GM19240 (cell line): ENCODE data around the gene PLPP7.

ENCODE experiments used
- DNase-seq: peaks from one replicate; pipeline ENCODE4 v3.0.0; 2011; ENCODE audit warnings: low spot score; ENCODE audit not compliant: insufficient read length

PLPP7 gene

DNA sequence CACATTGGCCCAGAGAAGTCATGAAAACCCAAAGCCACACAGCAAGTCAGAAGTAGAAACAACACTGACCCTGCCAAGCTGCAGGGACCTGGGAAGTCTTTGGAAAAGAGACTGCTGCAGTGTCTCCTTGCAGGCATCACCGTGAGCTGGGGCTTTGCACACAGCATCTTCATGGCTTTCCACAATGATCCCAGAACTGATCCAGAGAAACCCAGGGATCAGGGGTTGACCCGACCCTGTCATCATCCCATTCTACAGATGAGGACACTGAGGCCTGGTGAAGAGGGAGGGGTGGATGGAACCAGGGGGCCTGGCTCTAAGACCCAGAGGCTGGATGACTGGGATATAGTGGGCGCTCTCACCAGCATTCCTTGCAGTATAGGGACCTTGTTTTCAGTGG lies 8.9 kb upstream of the PLPP7 start:
- DNase-seq = no peak

DNA sequence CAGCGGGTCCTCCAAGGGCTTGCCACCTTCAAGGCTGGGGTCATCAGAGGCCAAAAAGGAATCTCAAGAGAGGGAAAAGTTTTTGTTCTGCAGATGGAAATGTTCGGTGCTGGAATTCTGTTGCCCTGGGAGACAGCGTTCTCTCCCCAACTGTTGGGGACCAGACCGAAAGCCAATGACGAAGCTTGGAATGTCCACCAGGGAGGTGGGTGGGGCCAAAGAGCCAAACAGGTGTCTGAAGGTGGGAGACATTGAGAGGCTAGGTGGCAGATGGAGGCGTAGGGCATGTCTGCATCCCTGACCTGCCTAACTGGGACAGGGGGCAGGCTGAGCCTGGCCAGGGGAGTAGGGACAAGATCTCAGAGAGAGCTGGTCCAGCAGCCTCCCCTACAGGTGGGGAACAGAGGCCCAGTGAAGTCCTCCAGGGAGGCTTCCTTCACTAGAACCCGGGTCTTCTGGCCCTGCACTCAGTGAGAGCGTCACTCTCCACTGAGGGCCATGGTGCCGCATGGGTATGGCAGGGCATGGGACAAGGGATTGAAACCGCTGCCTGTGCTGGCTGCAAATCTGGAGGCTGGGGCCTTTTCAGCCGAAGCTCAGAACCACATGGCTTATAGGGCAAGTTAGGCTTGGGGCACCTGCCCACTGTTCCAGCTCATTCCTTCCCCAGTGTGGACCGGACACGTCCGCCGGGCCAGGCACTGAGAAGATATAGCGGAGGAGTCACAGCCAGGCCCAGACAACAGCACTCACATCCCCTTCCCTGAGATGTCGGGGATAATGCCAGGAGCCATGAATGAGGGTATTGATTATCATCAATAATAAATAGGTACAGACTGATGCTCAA lies 8.2 kb upstream of the PLPP7 start:
- DNase-seq = no peak

DNA sequence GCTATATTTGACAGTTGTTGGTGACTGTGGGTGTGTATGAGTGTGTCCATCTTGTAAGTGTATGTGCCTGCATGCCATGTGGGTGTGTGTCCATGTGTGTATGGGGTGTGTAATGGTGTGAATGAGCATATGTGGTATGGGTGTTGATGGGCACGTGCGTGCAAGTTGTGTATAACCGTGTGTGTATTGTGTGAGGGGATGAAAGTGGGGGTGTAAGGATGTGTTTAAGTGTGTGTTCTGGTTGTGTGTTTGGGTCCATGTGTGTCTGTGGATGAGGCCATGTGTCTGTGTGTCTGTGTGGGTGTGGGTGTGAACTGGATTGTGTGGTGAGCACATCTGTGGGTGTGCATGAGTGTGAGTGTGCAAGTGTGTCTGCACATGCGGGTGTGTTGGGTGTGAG lies 7.3 kb upstream of the PLPP7 start:
- no peak for DNase-seq

DNA sequence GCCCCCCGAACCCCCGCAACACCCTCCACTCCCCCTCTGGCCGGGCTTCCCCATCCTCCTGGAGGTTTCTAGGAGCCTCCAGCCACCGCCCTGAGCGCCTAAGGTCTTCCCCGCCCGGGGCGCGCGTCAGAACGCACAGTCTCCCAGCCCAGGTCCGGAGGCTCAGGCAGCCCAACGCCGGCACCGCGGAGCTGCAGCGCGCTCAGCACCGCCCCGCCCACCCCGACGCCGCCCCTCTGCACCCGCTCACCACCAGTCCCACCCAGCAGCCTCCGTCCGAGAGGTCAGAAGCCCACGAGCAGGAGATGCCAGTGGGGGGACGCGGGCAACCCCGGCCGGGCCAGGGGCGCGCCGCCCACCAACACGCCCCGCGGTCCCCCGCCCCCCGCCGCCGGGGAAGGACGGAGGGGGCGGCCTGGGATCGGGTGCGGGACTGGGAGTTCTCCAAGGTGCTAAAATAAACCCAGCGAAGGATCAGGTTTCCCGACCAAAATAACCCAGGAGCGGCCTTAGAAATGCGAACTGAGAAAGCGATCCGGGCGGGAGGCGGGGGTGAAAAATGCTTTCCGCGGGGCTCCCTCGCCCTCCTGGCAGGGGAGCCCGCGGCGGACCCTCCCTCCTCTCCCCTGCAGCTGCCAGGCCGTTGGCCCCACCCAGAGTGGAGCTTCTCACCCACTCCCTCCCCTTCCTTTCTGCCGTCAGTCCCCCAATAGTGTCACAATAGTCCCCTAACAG lies 6.7 kb upstream of the PLPP7 start:
- no peak for DNase-seq

DNA sequence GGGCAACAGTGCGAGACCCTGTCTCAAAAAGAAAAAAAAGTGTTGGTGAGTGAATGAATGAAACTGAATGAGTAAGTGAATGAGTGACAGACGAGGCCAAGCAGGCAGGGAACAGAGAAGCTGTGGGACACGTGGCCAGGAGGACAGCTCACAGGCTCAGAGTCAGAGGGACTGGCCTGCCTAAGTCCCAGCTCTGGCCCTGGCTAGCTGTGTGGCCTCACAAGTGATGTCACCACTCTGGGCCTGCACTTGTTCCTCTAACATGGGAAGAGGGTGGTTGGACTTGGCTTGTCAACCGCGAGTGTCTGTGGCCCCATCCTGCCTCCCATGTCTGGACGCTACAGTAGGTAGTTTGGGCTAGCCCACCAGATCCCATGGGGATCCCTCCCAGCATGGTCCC lies 4.7 kb upstream of the PLPP7 start:
- DNase-seq = no peak

DNA sequence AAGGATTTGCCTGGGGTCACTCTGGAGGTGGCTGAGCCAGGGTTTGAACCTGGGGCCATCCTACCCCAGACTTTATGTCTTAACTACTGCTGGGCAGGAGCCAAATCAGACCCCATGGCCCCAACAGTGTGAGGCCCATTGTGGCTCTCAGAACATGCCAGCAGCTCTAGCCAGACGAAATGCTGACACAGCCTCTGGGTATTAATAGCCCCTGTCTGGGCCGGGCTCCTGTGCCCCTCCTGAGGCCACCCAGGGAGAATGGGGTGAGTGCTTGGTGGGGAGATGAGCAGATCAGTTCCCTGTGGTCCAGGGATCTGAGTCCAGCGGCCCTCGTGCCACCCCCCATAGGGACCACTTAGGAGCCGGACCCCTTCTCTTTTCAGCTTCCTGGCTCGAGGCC lies 2.2 kb upstream of the PLPP7 start:
- no peak for DNase-seq

DNA sequence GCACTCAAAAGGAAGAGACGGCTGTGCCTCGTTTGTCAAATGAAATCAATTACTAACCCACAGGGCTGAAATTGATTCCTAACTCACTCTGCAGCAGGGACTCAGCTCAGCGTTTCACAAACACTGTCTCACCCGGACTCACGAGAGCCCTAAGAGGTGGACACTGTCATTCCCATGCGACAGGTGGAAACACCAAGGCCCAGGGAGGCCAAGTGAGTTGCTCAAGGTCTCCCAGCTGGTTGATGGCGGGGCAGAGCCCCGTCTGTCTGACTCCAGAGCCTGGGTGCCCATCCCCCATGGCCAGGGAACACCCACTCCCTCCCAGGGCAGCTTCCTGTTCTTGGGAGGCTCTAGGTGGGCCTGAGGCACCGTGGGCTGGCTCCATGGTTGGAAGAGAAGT lies 1.3 kb upstream of the PLPP7 start:
- DNase-seq = no peak

DNA sequence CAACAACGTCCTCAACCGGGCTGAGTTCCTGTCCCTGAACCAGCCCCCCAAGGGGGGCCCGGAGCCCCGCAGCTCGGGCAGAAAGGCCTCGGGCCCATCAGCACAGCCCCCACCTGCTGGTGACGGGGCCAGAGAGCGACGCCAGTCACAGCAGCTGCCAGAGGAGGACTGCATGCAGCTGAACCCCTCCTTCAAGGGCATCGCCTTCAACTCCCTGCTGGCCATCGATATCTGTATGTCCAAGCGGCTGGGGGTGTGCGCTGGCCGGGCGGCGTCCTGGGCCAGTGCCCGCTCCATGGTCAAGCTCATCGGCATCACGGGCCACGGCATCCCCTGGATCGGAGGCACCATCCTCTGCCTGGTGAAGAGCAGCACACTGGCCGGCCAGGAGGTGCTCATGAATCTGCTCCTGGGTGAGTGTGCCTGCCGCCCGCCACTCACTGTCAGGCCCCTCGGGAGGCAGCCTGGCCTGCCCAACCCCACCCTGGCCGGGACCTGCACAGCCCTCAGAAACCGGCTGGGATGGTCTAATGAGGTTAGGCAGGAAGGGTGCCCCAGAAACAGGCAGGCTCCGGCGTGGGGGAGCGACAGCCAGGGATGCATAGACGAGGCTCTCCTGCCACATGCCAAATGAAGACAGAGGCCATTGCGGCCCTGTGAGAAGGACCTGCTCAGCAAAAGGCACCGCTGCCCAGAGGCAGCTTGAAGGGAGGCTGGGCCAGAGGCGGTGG lies 678 bp downstream of the PLPP7 start:
- DNase-seq = no peak

DNA sequence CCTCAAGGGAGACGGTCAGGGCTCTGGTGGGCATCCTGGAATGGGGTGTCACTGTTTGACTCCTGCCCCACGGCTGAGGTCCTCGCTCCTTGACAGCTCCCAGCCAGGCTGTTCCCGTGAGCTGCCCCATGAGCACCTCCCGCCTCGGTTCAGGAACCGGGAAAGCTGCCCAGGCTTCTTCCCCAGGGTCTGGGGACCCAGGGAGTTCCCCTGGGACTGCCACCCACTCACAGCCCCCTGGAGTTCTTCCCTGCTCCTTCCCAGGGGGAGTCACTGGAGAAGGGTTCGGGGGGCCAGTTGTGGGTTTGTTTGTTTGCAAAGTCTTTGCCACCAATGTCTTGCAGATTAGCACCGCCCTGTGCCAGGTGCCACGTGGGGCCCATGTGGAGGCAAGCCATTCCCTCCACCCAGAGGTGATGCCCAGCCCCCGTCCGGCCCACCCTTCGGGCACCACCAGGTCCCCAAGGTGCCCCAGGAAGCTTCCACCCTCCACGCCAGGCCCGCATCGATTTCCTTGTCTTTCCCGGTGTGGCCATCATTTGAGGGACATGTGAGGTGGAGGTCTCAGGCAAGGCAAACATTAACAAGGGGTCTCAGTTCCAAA lies 1.3 kb downstream of the PLPP7 start:
- DNase-seq = no peak

DNA sequence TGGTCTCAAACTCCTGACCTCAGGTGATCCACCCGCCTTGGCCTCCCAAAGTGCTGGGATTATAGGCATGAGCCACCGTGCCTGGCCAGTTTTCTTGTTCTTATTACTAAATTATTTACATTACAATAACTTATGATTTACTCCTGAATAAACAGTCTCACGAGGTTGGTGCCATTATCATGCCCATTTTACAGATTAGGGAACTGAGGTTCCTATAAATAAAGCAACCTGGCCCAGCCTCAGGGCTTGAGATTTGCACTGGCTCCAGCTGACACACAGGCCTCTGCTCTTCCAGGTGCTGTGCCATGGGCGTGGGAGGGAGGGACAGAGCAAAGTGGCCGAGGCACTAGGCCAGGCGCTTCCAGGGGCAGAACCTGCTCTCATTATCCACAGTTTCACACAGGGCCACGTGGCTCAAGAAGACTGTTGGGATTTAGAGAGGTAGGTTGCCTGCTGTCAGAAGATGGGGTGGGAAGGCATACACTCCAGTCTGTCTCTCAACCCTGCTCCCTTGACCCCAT lies 2.3 kb downstream of the PLPP7 start:
- no peak for DNase-seq

DNA sequence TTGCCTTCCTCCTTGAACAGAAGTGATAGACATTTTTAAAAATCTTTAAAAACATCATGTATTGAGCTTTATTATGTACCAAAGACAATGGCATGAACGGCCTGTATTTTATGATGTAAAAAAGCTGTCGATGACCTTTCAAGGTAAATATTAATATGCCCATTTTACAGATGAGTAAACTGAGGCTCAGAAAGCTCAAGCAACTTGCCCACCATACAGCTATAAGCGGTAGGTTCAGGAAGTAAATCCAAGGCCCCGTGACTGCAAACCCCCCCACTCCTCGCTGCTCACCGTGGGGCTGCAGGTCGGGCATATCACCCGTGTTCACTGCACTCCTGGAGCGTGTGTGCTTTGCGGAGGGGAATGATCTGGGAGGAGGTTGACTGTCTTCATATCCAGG lies 3.4 kb downstream of the PLPP7 start:
- no peak for DNase-seq

DNA sequence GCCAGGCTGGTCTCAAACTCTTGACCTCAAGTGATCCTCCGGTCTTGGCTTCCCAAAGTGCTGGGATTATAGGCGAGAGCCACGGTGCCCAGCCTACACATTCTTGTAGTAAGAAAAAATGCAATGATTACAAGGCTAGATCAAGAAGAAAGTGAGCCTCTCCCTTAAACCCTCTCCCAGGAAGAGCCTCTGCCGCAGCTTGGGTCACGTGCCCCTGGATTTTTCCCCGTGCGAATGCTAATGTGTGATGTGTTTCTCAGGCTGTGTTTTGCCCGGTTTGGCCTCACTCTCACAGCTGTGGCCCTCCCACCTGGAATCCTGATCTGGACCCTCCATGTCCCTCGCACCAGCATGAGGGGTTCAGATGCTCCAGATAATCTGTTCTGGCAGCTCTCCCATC lies 6.9 kb downstream of the PLPP7 start:
- DNase-seq = no peak

DNA sequence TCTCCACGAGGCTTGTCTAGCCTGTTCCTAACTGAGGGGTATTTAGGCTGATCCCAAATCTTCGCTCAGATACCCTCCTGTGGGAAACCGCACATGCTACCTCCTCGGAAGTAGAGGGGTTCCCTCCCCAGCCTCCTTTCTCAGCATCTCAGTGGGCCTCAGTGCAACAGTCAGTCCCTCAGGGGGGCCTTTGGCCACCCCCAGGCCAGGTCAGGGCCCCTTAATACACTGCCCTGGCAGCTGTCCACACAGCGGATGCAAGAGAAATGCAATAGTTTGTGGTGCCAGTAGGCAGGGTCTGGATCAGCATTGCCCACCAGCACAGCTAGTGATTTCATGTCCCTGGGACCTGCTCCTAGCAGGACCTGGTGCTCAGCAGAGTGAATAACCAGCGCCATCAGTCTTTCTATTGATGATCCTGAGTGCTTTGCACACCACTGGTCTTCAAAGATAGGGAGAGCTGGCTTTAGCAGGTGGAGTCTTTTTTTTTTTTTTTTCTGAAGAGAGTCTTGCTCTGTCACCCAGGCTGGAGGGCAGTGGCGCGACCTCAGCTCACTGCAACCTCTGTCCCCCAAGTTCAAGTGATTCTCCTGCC lies 7.5 kb downstream of the PLPP7 start:
- DNase-seq = no peak

DNA sequence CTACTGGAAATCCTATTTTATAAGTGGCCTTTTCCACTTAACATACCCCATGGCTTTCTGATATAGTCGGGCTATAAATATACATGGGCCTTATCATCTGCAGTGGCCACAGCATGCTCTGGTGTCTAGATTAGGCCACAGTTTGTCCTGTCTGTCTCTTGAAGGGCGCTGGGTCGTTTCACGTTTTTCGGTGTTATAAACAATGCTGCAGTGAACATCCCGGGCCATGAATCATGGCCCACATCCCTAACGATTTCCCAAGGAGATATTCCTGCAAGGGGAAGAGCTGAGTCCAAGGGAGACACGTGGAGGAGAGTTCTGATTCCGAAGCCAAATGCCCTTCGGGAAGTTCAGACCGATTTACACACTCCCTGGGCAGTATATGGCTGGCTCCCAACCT lies 8.4 kb downstream of the PLPP7 start:
- no peak for DNase-seq

DNA sequence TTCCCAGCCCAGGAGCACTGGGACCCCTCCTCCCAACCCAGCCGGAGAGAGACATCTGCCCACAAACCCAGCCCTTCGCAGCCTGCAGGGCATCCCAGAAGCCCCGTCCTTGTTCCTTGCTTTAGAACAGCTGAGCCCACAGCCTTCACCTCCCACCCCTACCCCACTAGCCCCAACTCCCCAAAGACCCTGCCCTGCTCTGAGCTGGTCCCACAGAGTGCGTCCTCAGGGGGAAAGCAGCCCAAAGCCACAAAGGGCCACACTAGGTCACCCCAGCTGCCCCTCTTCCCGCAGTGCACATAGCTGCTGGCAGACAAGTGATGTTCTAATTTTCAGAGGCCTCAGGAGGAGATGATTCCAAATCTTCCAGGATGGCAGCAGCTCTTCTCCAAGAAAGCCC lies 8.8 kb downstream of the PLPP7 start:
- DNase-seq = no peak

DNA sequence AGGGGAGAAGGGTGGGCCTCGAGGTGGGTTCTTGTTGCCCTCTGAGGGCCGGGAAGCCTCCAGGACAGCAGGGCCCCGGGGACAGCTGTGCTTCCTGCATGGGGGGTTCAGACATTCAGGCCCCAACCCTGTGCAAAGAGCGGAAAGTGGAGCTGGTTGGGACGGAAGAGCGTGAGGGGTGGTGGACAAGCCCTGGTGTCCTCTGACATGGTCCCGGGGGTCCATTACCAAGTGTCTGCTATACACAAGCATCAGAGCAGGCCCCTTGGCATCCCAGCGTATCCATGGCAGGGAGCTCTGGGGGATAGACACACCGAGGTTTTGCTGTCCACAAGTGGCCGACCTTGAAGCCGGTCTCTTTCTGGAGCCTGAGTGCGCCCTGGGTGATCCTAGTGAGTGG lies 9.3 kb downstream of the PLPP7 start:
- DNase-seq = no peak

DNA sequence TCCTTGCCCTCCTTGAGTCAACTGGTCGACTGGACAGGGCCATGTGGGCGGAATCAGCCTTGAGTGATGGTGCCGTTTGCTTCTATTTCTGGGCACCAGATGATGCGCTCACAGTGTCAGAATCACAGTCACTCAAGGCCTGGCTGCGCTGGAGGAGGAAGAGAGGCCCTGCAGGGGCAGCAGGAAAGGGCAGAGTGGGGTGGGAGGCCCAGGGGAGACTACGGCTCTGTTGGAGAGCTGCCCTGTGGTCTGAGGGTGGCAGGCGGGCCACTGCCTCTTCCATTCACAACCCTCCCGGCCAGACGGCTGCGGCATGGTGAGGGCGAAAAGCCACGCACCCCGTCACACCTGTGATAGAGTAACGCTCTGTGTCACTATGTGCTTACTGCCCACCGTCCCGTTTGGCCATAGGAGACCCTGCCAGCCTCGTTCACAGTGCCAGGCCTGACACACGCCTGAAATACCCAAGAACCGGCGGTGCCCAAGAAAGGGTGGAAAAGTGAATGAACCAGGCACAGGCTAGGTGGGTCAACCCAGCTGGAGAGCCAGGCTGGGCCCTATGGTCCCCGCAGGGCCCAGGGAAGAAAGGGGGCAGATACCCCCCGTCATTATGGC lies 9.9 kb downstream of the PLPP7 start:
- DNase-seq = no peak

DNA sequence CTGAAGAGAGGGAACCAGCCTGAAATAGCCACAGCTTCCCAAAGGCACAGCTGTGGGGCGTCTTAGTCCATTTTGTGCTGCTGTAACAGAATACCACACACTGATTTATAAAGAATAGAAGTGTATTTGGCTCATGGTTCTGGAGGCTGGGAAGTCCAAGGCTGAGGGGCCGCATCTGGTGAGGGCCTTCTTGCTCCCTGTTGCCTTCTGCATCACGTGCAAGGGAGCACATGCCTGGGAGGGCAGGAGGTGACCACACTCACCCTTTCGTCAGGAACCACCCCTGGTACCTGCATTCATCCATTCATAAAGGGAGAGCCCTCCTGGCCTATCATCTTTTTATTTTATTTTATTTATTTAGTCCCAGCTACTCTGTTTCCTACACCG lies 10.4 kb downstream of the PLPP7 start:
- DNase-seq = no peak

DNA sequence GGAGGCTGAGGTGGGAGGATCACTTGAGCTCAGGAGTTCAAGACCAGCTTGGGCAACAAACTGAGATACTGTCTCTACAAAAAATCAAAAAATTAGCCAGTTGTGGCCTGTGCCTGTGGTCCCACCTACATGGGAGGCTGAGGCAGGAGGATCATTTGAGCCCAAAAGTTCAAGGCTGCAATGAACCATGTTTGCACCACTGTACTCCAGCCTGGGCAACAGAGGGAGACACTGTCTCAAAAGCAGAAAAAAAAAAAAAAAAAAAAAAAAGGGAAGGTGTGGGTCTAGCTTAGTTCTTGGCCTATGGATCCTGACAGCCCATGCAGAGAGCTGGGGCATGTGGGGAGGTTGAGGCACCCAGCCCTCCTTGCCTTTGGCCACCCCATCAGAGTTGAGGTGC lies 10.9 kb downstream of the PLPP7 start:
- DNase-seq = no peak

DNA sequence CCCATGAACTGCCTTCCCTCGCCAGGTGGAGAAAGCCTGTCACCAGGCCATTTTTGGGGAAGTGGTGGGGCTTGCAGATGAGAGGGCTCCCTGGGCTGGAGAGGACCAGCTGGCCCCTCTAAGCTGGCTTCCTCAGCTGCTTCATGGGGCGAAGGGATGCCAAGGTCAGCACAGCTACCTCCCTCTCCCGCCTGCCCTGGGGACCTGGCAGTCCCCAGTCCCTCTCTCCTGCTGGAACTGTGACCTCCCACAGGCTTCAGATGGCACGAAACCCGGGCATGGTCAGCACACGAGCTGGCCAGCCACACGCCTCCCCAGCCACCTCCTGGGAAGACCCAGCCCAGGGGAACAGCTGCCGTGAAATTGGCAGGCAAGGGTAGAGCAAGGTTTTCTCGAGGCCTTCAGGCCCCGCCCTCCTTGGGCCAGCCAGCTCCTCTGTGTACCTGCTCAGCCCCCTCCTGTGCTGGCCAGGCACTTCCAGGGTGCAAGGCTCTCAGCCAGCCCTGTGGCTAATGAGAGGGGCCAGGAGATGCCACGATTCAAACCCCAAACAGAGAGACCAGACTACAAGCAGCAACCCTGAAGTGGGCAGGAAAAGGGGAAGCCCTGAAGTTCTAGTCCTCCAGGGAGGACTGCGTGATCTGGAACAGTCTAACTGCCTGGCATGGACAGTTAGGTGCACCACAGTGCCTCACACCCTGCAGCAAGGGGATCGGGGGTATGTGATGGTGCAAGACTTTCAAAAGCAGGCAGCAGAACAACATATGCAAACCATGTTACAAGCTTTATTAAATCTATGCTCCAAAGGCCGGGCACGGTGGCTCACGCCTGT lies 12.9 kb downstream of the PLPP7 start:
- no peak for DNase-seq
